ENCODE measurements around the gene HDGFL2. TPM values are rescaled to one million over a fixed set of nuclear protein-coding genes. Genes with fewer than 3 reads are reported as not detected.

The HDGFL2 gene
- total and polyA plus RNA-seq, 2 of the 8 experiments (the other 6 are each of a cell fraction or from before 2014, with no cell fraction given) = 31.1 to 106 TPM

DNA sequence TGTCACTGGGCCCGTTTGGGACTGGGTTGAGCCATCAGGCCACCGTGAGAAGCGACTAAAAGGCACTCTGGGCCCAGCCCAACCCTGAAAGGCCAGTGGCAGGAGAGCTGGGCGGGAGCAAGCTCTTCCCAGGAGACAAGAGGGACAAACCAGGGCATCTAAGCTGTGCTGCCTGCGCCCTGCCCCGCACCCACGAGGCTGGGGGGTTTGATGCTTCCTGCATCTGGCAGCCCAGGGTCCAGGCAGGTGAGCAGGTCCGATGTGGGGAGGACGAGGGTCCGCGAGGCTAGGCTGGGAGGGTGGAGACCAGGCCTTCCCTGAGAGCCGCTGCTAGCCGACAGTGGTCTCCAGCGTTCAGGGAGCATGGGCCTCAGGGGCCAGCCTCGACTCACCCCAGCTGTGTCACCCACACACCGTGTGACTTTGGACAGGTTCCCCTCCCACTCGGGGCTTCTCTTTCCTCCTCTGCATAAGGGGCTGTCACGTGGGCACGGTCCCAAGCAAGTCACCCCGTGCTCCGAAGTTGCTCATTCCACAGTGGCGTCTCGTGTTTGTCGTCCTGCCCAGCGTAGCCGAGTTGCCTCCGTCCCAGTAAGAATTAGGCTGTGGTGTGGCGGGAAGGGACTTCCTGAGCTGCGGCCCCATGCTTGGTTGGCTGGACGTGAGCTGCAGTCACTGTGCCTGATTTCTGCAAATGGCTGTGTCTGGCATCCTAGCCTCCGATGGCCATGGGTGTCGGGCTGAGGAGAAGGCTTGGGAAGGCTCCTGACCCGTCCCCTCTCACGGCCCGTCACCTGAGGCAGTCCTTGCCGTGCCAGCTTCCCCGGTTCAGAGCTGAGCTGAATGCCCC, 30.4 kb downstream of the HDGFL2 start:
- Histone ChIP-seq H3K27me3 (replicated peaks in 1 of 4; ENCODE audit: control insufficient read depth in 3 of 4, extremely low read depth in 1 of 4, insufficient read depth in 3 of 4, low read length in 3 of 4) (peaks cover 0 to 3% (median 2%) of the 10 kb centered on the region in 4 experiments; a peak in 3 of 7 replicates), H2AK5ac (ENCODE audit: low read depth, low read length) (no peak overlapping the region), H3K4me3 (ENCODE audit: extremely low read depth in 1 of 4, insufficient read depth in 2 of 4, low read depth in 3 of 4, low read length in 4 of 4) (no peak overlapping the region), H2BK5ac (ENCODE audit: low read depth, low read length) (no peak overlapping the region), H2BK120ac (replicated peaks; ENCODE audit: low read depth, low read length) (no peak overlapping the region), H3K18ac (ENCODE audit: extremely low read depth, low read length) (no peak overlapping the region), H2AFZ (ENCODE audit: low read length) (no peak overlapping the region), H3K27ac (ENCODE audit: low read depth, low read length) (no peak overlapping the region), H3K4me2 (ENCODE audit: insufficient read depth in 1 of 2, low read depth in 2 of 2, low read length in 2 of 2) (no peak overlapping the region), H3K9me3 (ENCODE audit: insufficient read depth in 2 of 2, low read depth in 1 of 2, low read length in 1 of 2) (no peaks in the 10 kb centered on the region), H2BK12ac (ENCODE audit: low read depth, low read length) (no peak overlapping the region), H3K23me2 (ENCODE audit: low read depth, low read length) (no peaks in the 10 kb centered on the region), H3K4ac (replicated peaks; ENCODE audit: insufficient read length, low read depth, low read length) (no peak overlapping the region), H4K5ac (ENCODE audit: insufficient read length, low read depth, low read length) (no peak overlapping the region), H3K9ac (replicated peaks in 1 of 4; ENCODE audit: extremely low read depth in 1 of 4, low read depth in 3 of 4, low read length in 3 of 4) (no peak overlapping the region), H3K79me1 (ENCODE audit: low read depth, low read length) (no peaks in the 10 kb centered on the region), H3K56ac (replicated peaks; ENCODE audit: insufficient read length, low read depth, low read length) (no peak overlapping the region), H3K36me3 (ENCODE audit: control insufficient read depth in 2 of 4, insufficient read depth in 4 of 4, low read length in 3 of 4) (peaks cover 10 to 58% (median 21%) of the 10 kb centered on the region in 4 experiments), H3K4me1 (replicated peaks in 1 of 4; ENCODE audit: control insufficient read depth in 3 of 4, insufficient read depth in 4 of 4, low read length in 3 of 4) (no peaks in the 10 kb centered on the region), H2BK20ac (ENCODE audit: low read length) (no peak overlapping the region), H3K14ac (ENCODE audit: insufficient read length) (no peak overlapping the region), H4K91ac (replicated peaks; ENCODE audit: insufficient read length, low read length) (no peak overlapping the region), H3K79me2 (ENCODE audit: control insufficient read depth in 1 of 2, insufficient read depth in 2 of 2, low read length in 2 of 2) (no peaks in the 10 kb centered on the region), H4K20me1 (replicated peaks in 1 of 2; ENCODE audit: control insufficient read depth in 1 of 2, insufficient read depth in 2 of 2, low read length in 2 of 2) (peaks cover 12 to 26% of the 10 kb centered on the region in 2 experiments), H4K8ac (ENCODE audit: extremely low read depth, insufficient read depth, low read length) (no peak overlapping the region; the same call in 1 of the 2 replicates), H2BK15ac (ENCODE audit: low read length) (no peak overlapping the region), H3K23ac (ENCODE audit: insufficient read length) (no peak overlapping the region)
- POLR2A ChIA-PET (ENCODE audit: partially characterized antibody) = interaction anchor here (0.6 to 3.5 kb wide), 6 partner anchors 8 to 37 kb away, joined by 3 to 19 read pairs (median 8); partner anchors contain the start of genes HDGFL2 and PLIN4
- TF ChIP-seq CBX8 (IDR thresholded peaks at IDR 0.05; ENCODE audit: borderline replicate concordance, low read depth, low read length) (no peak), KDM4A (IDR thresholded peaks at IDR 0.05; ENCODE audit: low read depth, low read length, severe bottlenecking) (no peak), CEBPB (IDR thresholded peaks at IDR 0.05; ENCODE audit: low read depth, low read length) (no peak), TBP (IDR thresholded peaks at IDR 0.05; ENCODE audit: low read depth, low read length) (no peak), TAF7 (optimal IDR thresholded peaks at IDR 0.05; ENCODE audit: borderline replicate concordance, low read depth, low read length) (no peak), SIN3A (conservative IDR thresholded peaks at IDR 0.05 in 1 of 2, IDR thresholded peaks at IDR 0.05 in 1 of 2; ENCODE audit: low read depth in 1 of 2, low read length in 2 of 2) (no peak)
- DNase-seq (ENCODE audit: low read depth in 1 of 2, low spot score in 2 of 2) = no peak
- CTCF ChIA-PET (ENCODE audit: partially characterized antibody) = interaction anchor here (0.8 to 2.3 kb wide), 3 partner anchors 21 to 25 kb away, joined by 3 to 9 read pairs (median 5); no protein-coding TSS in a partner anchor
- 90% methylated on average over 31 of the region's 37 CpGs; no CpG with 5 or more reads in 1 of the 2 experiments for WGBS, 2 experiments (ENCODE audit: extremely low coverage in 1 of 2, insufficient coverage in 1 of 2, insufficient read length in 1 of 2, insufficient replicate concordance in 2 of 2, low coverage in 1 of 2, low lambda C conversion rate in 2 of 2, missing lambda C conversion rate in 1 of 2)
- no peak for FAIRE-seq
